ENCODE data around the gene FNDC5. TPM values are rescaled to one million over a fixed set of nuclear protein-coding genes. Genes with fewer than 3 reads are reported as not detected.

Gene FNDC5
- polyA plus RNA-seq, 2 of the 4 experiments (the other 2 are of a cell fraction): 0.26 to 0.99 TPM

- POLR2A ChIA-PET: no interaction called here
- no peaks in the 10 kb centered on the region for H3K9me3 ChIP-seq
- FAIRE-seq: no peak
- H3K4me1 ChIP-seq: peaks cover 4% of the 10 kb centered on the region; the same call in 1 of the 3 replicates
- 11% methylated on average over 5 of the region's 8 CpGs for WGBS (ENCODE audit: missing lambda C conversion rate)
- CTCF ChIA-PET: interaction anchor here (1.1 to 5.3 kb wide), 8 partner anchors 8 to 201 kb away, joined by 3 to 30 read pairs (median 4); no protein-coding TSS in a partner anchor
- peak overlapping the region; percentile 80; the same call in 1 of the 3 replicates for H3K4me2 ChIP-seq
- DNase-seq (ENCODE audit: low read depth in 1 of 2, low spot score in 1 of 2): no peak
- TF ChIP-seq ATOH8 (CRISPR knock-in tag; IDR thresholded peaks at IDR 0.05; ENCODE audit: low read depth) (no peak), KDM1A (IDR thresholded peaks at IDR 0.05; ENCODE audit: low read depth) (no peak), JUN (IDR thresholded peaks at IDR 0.05) (no peak), NPAS2 (CRISPR knock-in tag; IDR thresholded peaks at IDR 0.05; ENCODE audit: borderline replicate concordance) (no peak), TFCP2L1 (CRISPR knock-in tag; IDR thresholded peaks at IDR 0.05) (no peak), MAZ (IDR thresholded peaks at IDR 0.05; ENCODE audit: borderline replicate concordance, low read depth, low read length) (no peak), BHLHE40 (IDR thresholded peaks at IDR 0.05; ENCODE audit: low read depth, low read length) (no peak)
- TF ChIP-seq, protein P1, sequence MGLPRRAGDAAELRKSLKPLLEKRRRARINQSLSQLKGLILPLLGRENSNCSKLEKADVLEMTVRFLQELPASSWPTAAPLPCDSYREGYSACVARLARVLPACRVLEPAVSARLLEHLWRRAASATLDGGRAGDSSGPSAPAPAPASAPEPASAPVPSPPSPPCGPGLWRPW (IDR thresholded peaks at IDR 0.05): no peak
- ATAC-seq: no peak
- no peak overlapping the region; the same call in 2 of the 3 replicates for H3K4me3 ChIP-seq
- no peak overlapping the region for H3K27ac ChIP-seq
Measured at GRCh38 chr1:32885676-32886003, 14.9 kb upstream of the FNDC5 start.

DNA sequence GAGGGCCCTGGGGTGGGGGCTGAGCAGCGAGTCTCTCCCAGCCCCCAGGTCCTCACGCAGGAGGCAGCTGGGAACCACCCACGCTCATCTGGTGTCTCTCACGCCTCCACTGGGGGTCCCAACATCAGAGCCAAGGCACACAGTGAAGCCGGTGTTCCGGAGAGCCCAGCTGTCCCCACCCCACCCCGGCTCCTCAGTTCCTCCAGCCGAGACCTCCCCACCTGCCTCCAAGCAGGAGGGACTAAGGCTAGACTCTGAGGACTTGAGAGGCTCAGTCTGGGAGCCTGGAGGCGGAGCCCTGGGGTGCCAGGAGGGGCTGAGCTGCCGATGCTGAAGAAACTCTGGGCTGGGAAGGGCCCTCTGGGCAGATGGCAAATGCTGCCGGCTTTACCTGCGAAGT lies 14.0 kb upstream of the FNDC5 start:
- CTCF ChIA-PET: interaction anchor here (1.1 to 3.1 kb wide), 4 partner anchors 9 to 173 kb away, joined by 3 to 25 read pairs (median 4); no protein-coding TSS in a partner anchor

DNA sequence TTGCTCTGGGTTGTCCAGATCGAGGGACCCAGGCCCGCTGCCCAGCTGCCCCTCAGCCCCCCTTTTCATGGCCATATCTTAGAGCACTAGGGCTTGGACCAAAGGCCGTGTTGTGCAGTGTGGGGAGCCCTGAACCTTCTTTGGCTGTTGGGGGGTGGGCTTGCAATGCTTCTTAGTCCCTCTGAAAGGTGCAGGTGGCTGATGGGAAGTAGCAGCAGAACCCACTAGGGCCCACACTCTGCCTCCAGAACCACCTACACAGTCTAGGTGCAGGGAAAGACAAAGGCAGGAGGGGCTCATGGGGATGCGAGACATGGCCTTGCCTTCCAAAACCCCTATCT lies 13.3 kb upstream of the FNDC5 start:
- no peak for FAIRE-seq
- WGBS (ENCODE audit: missing lambda C conversion rate): 64% methylated on average over 3 of the region's 4 CpGs
- POLR2A ChIA-PET: no interaction called here
- no peaks in the 10 kb centered on the region for H3K9me3 ChIP-seq
- TF ChIP-seq ESRRA (IDR thresholded peaks at IDR 0.05; ENCODE audit: borderline replicate concordance, low read length) (no peak), FOXS1 (CRISPR knock-in tag; IDR thresholded peaks at IDR 0.05) (no peak), RCOR1 (IDR thresholded peaks at IDR 0.05; ENCODE audit: low read depth, low read length) (no peak), TFCP2L1 (CRISPR knock-in tag; IDR thresholded peaks at IDR 0.05) (no peak), ATOH8 (CRISPR knock-in tag; IDR thresholded peaks at IDR 0.05; ENCODE audit: low read depth) (no peak), NR3C1 (IDR thresholded peaks at IDR 0.05) (no peak), FOSL2 (IDR thresholded peaks at IDR 0.05) (no peak), FOSL2 (CRISPR knock-in tag; IDR thresholded peaks at IDR 0.05) (no peak), ZSCAN20 (CRISPR knock-in tag; IDR thresholded peaks at IDR 0.05) (no peak), HOXB5 (CRISPR knock-in tag; IDR thresholded peaks at IDR 0.05) (no peak), USF2 (IDR thresholded peaks at IDR 0.05) (no peak), CHD4 (IDR thresholded peaks at IDR 0.05; ENCODE audit: borderline replicate concordance) (no peak), RARB (CRISPR knock-in tag; IDR thresholded peaks at IDR 0.05) (no peak), ZC3H11A (IDR thresholded peaks at IDR 0.05) (no peak), EP300 (IDR thresholded peaks at IDR 0.05) (no peak), ZNF302 (CRISPR knock-in tag; IDR thresholded peaks at IDR 0.05) (no peak)
- TF ChIP-seq, protein P1 (IDR thresholded peaks at IDR 0.05): no peak
- TF ChIP-seq, protein P2, sequence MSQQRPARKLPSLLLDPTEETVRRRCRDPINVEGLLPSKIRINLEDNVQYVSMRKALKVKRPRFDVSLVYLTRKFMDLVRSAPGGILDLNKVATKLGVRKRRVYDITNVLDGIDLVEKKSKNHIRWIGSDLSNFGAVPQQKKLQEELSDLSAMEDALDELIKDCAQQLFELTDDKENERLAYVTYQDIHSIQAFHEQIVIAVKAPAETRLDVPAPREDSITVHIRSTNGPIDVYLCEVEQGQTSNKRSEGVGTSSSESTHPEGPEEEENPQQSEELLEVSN (IDR thresholded peaks at IDR 0.05; ENCODE audit: borderline replicate concordance, low read depth): no peak
- CTCF ChIA-PET: interaction anchor here (1.3 kb wide), 1 partner anchor 11 kb away, joined by 3 read pairs; no protein-coding TSS in a partner anchor
- no peak for ATAC-seq
- no peak overlapping the region for H3K27ac ChIP-seq
- DNase-seq (ENCODE audit: low read depth in 1 of 2, low spot score in 1 of 2): no peak
- no peak overlapping the region for H3K4me3 ChIP-seq
- H3K4me2 ChIP-seq: no peak overlapping the region
- H3K4me1 ChIP-seq: peaks cover 4% of the 10 kb centered on the region; the same call in 1 of the 3 replicates

More for the DNA sequence above, 14.0 kb upstream of the FNDC5 start:
- POLR2A ChIA-PET: no interaction called here
- TF ChIP-seq PHF8 (IDR thresholded peaks at IDR 0.05; ENCODE audit: borderline replicate concordance, low read depth) (no peak), BHLHE40 (IDR thresholded peaks at IDR 0.05; ENCODE audit: low read depth, low read length) (no peak), MAZ (IDR thresholded peaks at IDR 0.05; ENCODE audit: borderline replicate concordance, low read depth, low read length) (no peak), JUN (IDR thresholded peaks at IDR 0.05) (no peak), ZFP36 (IDR thresholded peaks at IDR 0.05; ENCODE audit: borderline replicate concordance, partially characterized antibody) (no peak), RCOR1 (IDR thresholded peaks at IDR 0.05; ENCODE audit: low read depth, low read length) (no peak), CBX8 (IDR thresholded peaks at IDR 0.05) (no peak), HOXB13 (CRISPR knock-in tag; IDR thresholded peaks at IDR 0.05; ENCODE audit: low read depth) (no peak), ATOH8 (CRISPR knock-in tag; IDR thresholded peaks at IDR 0.05; ENCODE audit: low read depth) (no peak), KDM5A (IDR thresholded peaks at IDR 0.05) (no peak), CHD2 (IDR thresholded peaks at IDR 0.05; ENCODE audit: low read length, partially characterized antibody) (no peak), CHD4 (IDR thresholded peaks at IDR 0.05; ENCODE audit: borderline replicate concordance) (no peak)
- DNase-seq (ENCODE audit: low read depth in 1 of 2, low spot score in 1 of 2) (no peak), ATAC-seq (peak in 1 of 2 experiments; percentile 40; a peak in 2 of 6 replicates), FAIRE-seq (no peak)
- no peak overlapping the region for H3K4me2 ChIP-seq
- no peak overlapping the region for H3K4me3 ChIP-seq
- peaks cover 4% of the 10 kb centered on the region; the same call in 1 of the 3 replicates for H3K4me1 ChIP-seq
- 40% methylated on average over 9 of the region's 12 CpGs for WGBS (ENCODE audit: missing lambda C conversion rate)
- no peak overlapping the region for H3K27ac ChIP-seq
- H3K9me3 ChIP-seq: no peaks in the 10 kb centered on the region
